ENCODE data around the gene OGFRL1.

Gene OGFRL1

GRCh38 chr6:71336901-71337300 lies 48.3 kb downstream of the OGFRL1 start:
- no peak for DNase-seq

- no peak for DNase-seq
Observed at GRCh38 chr6:71338540-71339316, 50.1 kb downstream of the OGFRL1 start.

- DNase-seq, result peak; percentile 31
Observed at GRCh38 chr6:71342772-71343171, 54.2 kb downstream of the OGFRL1 start.

GRCh38 chr6:71345476-71346333 lies 57.1 kb downstream of the OGFRL1 start:
- peak; percentile 74 for DNase-seq

GRCh38 chr6:71346334-71346694 lies 57.7 kb downstream of the OGFRL1 start:
- no peak for DNase-seq

GRCh38 chr6:71347119-71347518 lies 58.5 kb downstream of the OGFRL1 start:
- no peak for DNase-seq

GRCh38 chr6:71349395-71349794 lies 60.8 kb downstream of the OGFRL1 start:
- DNase-seq, result peak; percentile 60

GRCh38 chr6:71349976-71350615 lies 61.5 kb downstream of the OGFRL1 start:
- no peak for DNase-seq

- no peak for DNase-seq
Observed at GRCh38 chr6:71351190-71351589, 62.6 kb downstream of the OGFRL1 start.

All from eye (tissue), 1 donor.